Astrocyte of the spinal cord (primary cell): ENCODE data around the gene MYO5C.

ENCODE experiments used
- DNase-seq: peaks from one replicate; pipeline ENCODE4 v3.0.0; 2011; ENCODE audit warnings: low read depth, low spot score
- H3K4me3 ChIP-seq: 2 replicates; pipeline ENCODE4 v1.5.1; 2011; ENCODE audit warnings: low read depth, mild to moderate bottlenecking, low read length, moderate library complexity
- in situ Hi-C: cut with HindIII; loops from 2 replicates; pipeline ENCODE4 v1.10.0; 2017; ENCODE audit warnings: low sequenced_read_pairs
- TF ChIP-seq, protein P1 (sequence below): IDR thresholded peaks from 2 replicates; pipeline ENCODE4 v1.5.1; 2012; ENCODE audit warnings: low read depth, mild to moderate bottlenecking, low read length, inconsistent platforms

MYO5C gene

GRCh38 chr15:52150043-52150825 lies 145.4 kb downstream of the MYO5C start:
- no peak for DNase-seq
- in situ Hi-C loops: no loop called here
- H3K4me3 ChIP-seq: no peak overlapping the region
- TF ChIP-seq, protein P1, sequence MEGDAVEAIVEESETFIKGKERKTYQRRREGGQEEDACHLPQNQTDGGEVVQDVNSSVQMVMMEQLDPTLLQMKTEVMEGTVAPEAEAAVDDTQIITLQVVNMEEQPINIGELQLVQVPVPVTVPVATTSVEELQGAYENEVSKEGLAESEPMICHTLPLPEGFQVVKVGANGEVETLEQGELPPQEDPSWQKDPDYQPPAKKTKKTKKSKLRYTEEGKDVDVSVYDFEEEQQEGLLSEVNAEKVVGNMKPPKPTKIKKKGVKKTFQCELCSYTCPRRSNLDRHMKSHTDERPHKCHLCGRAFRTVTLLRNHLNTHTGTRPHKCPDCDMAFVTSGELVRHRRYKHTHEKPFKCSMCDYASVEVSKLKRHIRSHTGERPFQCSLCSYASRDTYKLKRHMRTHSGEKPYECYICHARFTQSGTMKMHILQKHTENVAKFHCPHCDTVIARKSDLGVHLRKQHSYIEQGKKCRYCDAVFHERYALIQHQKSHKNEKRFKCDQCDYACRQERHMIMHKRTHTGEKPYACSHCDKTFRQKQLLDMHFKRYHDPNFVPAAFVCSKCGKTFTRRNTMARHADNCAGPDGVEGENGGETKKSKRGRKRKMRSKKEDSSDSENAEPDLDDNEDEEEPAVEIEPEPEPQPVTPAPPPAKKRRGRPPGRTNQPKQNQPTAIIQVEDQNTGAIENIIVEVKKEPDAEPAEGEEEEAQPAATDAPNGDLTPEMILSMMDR: no peak

DNA sequence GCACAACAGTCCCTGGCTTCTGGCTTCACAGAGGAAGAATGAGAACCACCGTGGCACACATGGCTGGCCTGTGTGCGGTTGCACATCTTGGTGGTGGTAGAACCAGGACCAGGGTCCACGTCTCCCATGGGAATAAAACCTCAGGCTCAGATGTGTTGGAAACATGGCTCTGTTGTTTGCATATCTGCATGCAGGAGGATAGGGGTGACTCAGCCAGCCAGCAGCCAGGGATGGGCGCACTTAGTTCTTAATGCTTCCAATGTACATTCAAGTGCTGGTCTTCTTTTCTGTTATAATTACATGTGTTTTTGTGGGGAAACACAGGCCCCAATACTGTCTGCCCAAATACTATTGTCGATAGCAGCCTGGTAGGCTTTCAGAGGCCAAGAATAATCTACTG lies 147.2 kb downstream of the MYO5C start:
- no peak overlapping the region for H3K4me3 ChIP-seq
- TF ChIP-seq, protein P1: no peak
- in situ Hi-C loops: no loop called here
- DNase-seq: peak; percentile 24

- DNase-seq: no peak
- in situ Hi-C loops: no loop called here
- no peak overlapping the region for H3K4me3 ChIP-seq
- TF ChIP-seq, protein P1: no peak
Measured at GRCh38 chr15:52146776-52147175, 148.8 kb downstream of the MYO5C start.

DNA sequence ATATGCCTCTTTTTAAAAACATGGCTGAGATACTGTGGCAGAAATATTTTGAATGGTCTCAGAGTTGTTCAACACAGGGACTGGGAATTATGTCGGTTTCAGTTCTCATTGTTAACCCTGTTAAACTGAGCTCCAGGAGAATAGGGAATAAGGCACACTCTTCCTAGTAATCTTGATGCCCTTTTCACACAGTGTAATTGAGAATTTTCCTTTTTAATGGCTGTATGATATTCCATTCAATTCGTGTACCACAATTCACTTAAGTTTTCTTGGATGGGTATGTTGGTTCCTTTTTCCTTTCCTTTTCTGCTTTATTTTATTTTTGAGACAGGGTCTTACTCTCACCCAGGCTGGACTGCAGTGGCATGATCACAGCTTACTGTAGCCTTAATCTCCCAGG lies 149.3 kb downstream of the MYO5C start:
- no peak overlapping the region for H3K4me3 ChIP-seq
- in situ Hi-C loops: no loop called here
- DNase-seq: no peak
- TF ChIP-seq, protein P1: no peak

GRCh38 chr15:52144656-52145178 lies 150.9 kb downstream of the MYO5C start:
- H3K4me3 ChIP-seq: no peak overlapping the region
- DNase-seq: peak; percentile 71
- TF ChIP-seq, protein P1: no peak
- in situ Hi-C loops: no loop called here

DNA sequence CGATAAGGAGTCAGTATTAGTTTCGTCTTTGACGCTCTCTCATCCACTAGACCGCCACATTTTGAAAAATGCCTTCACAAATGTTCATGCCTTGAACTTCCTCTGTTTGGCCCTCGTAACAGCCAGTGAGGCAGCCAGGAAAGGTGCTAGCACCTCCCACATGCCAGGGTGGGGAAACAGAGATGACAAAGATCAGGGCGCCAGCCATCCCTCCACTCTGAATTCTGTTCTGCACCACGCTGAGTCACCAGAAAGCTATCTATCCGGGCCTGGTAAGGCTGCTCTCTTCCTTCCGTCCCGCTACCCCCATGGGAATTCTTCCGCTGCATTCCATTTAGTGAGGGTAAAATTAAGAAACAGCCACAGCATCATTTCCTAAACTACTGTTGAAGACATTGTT lies 151.7 kb downstream of the MYO5C start:
- TF ChIP-seq, protein P1: no peak
- in situ Hi-C loops: no loop called here
- no peak overlapping the region for H3K4me3 ChIP-seq
- peak; percentile 69 for DNase-seq
